ENCODE measurements around the gene LIME1.
A peak's percentile ranks its signal among the peaks of the same experiment; 100 is the strongest.

The LIME1 gene

DNA sequence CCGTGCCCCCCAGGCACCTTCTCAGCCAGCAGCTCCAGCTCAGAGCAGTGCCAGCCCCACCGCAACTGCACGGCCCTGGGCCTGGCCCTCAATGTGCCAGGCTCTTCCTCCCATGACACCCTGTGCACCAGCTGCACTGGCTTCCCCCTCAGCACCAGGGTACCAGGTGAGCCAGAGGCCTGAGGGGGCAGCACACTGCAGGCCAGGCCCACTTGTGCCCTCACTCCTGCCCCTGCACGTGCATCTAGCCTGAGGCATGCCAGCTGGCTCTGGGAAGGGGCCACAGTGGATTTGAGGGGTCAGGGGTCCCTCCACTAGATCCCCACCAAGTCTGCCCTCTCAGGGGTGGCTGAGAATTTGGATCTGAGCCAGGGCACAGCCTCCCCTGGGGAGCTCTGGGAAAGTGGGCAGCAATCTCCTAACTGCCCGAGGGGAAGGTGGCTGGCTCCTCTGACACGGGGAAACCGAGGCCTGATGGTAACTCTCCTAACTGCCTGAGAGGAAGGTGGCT lies 39.1 kb upstream of the LIME1 start:
- DNase-seq = peak; percentile 32

DNA sequence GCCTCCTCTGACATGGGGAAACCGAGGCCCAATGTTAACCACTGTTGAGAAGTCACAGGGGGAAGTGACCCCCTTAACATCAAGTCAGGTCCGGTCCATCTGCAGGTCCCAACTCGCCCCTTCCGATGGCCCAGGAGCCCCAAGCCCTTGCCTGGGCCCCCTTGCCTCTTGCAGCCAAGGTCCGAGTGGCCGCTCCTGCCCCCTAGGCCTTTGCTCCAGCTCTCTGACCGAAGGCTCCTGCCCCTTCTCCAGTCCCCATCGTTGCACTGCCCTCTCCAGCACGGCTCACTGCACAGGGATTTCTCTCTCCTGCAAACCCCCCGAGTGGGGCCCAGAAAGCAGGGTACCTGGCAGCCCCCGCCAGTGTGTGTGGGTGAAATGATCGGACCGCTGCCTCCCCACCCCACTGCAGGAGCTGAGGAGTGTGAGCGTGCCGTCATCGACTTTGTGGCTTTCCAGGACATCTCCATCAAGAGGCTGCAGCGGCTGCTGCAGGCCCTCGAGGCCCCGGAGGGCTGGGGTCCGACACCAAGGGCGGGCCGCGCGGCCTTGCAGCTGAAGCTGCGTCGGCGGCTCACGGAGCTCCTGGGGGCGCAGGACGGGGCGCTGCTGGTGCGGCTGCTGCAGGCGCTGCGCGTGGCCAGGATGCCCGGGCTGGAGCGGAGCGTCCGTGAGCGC lies 38.5 kb upstream of the LIME1 start:
- DNase-seq = no peak

DNA sequence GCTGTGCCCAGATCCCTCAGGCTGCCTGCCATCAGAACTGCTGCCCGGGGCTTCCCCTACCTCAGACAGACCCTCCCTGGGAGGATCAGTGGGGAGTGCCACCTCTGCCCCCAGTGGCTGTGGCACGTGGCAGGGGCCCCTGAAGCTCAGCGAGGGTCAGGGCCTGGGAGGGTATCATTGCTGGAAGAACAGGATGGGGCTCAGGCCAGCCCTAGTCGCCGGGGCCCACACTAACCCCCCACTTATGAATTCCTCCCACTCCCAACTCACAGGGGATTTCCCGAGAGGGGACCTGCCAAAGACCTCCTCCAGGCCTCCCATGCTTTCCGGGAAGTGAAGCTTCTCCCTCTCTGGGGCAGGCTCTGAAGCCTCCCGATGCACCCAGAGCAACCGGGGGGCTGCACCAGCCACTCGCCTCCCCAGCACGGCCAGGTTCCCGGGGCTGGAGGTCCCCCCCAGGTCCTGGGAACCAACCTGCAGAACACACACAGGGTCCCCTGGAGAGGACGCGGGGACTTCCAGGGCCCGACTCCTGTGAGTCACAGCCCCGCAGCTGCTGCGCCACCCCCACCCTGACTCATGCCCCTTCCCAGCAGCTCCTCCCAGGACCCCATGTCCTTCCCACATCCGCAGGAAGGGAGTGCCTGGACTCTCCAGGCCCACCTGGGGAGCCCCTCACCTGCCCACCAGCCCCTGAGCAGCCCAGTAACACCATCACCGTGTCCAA lies 37.6 kb upstream of the LIME1 start:
- peak; percentile 20 for DNase-seq

DNA sequence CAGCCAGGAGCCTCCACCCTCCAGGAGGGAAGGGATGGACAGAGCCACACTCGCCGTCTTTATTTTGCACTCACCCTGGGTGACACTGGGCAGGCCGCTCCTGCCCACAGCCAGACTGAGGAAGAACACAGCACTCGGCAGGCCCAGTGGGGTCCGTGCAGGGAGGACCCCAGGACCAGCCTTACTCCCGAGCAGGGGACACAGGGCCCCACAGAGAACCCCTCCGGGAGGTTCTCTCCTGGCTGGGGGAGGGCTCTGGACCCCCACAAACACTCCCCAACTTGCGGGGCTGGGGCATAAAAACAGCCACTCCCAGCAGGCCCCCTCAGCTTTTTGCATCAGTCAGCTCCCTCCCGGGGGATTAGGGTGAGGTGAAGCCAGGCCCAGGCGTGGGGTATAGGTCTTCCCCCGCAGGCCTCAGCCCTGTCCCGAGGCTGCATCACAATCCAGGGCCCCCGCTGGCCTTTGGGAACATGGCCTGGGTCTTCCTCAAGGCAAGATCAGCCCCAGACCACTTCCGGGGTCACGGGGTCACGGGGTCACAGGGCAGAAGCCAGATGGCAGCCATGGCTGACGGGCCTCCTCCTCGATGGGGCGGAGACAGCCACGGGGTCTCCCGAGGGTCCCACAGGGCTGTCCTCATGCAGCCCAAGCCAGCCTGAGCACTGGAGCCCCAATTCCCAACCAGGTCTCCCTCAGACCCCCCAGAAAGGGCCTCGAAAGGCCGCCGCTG lies 36.8 kb upstream of the LIME1 start:
- no peak for DNase-seq

DNA sequence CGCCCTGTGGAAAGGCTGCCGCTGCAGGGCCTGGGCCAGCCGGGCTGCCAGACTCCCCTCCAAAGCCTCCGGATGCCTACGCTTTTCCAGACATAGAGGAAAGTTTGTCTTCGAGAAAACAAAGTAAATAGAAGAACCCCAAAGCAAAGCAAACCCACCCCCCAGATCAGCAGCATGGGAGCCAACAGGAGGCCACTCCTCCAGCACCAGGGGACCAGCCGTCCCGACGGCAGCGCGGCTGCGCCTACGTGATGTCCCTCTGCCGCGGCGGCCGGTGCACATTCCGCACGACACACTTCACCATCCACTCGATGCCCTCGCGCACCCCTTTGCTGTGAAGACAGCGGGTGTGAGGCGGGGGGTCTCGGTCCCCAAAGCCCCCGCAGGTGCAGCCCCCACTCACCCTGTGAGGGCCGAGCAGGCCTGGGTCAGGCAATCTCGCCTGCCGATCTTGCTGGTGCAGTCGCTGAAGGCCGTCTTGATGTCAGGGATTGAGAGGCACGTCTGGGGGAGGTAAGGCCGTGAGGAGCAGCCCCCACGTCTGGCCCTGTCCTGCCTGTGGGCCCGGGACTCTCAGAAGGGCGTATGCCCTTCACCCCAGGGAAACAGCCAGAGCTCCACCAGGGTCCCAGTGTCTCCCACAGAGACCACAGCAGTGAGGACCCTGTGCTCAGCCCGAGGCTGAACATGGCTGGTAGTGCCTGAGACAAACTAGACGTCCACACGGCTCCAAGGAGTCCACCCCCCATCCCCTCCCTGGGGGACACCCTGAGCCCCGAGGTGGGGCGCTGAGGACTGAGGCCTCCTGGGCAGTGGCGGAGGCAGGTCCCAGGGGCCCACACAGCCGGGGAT lies 36.0 kb upstream of the LIME1 start:
- DNase-seq = no peak

DNA sequence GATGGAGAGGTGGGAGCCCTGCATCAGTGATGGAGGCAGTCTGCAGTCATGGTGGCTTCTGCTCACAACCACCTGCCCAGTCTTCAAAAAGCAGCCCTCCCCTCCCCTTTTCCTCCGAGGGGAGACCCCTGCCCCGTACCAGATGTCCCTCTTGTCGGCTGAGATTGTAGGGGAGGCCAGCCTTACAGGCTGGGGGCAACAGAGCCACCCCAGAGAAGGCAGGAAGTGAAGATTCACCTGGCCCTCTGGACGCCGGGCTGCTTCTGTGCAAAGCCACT lies 35.5 kb upstream of the LIME1 start:
- no peak for DNase-seq

- DNase-seq = peak; percentile 17
Observed at GRCh38 chr20:63701329-63702035, 35.0 kb upstream of the LIME1 start.

DNA sequence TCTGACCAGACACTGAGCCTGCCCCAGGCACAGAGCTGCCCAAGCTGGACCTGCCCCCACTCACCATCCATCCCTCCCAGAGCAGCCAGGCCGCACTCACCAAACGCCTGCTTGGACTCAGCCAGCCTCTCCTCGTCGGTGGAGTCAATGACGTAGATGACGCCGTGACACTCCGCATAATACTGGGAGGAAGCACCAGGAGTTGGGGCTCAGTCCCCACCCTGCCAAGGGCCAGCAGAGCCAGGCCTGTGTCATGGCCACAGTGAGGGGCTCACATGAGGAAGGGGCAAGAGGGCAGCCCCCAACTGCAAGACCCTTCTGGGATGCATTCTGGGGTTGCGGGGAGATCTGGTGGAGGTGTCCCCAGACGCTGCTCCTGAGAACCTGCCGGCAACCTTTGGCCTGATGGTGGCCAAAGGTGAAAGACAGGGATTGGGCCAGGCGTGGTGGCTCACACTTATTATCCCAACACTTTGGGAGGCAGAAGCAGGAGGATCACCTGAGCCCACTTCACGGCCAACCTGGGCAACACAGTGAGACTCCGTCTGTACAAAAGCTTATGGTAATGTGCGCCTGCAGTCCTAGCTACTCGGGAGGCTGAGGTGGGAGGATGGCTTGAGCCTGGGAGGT lies 34.3 kb upstream of the LIME1 start:
- DNase-seq = no peak

GRCh38 chr20:63702751-63703470 lies 33.6 kb upstream of the LIME1 start:
- DNase-seq = no peak

- no peak for DNase-seq
Observed at GRCh38 chr20:63703471-63703975, 32.9 kb upstream of the LIME1 start.

- no peak for DNase-seq
Observed at GRCh38 chr20:63703976-63704748, 32.3 kb upstream of the LIME1 start.

- no peak for DNase-seq
Observed at GRCh38 chr20:63704749-63705117, 31.7 kb upstream of the LIME1 start.

GRCh38 chr20:63705232-63706026 lies 31.0 kb upstream of the LIME1 start:
- DNase-seq = no peak

GRCh38 chr20:63706027-63706695 lies 30.3 kb upstream of the LIME1 start:
- no peak for DNase-seq

GRCh38 chr20:63706852-63707557 lies 29.5 kb upstream of the LIME1 start:
- DNase-seq = peak; percentile 34

- peak; percentile 85 for DNase-seq
Observed at GRCh38 chr20:63707558-63708300, 28.7 kb upstream of the LIME1 start, which contains the start of the genes ARFRP1 and ZGPAT. ARFRP1 (minus strand) TSS chr20:63707976; CDS start chr20:63707091, 885 bp downstream. ZGPAT (plus strand) TSS chr20:63708039; CDS start chr20:63708581, 542 bp downstream.
